GM19467 (cell line): ENCODE results near the gene HIPK2.
"Not testable (repeated sequence)": the region's sequence is repeated elsewhere in the genome, so short reads cannot be mapped to it uniquely, and the experiment has no call there.

Experiments used
- ATAC-seq: cut with Tn5 transposase; IDR thresholded peaks from one replicate; pipeline ENCODE4 v1.9.1; 2021; ENCODE audit warnings: mild to moderate bottlenecking, moderate library complexity; ENCODE audit not compliant: unreplicated experiment

Gene HIPK2

DNA sequence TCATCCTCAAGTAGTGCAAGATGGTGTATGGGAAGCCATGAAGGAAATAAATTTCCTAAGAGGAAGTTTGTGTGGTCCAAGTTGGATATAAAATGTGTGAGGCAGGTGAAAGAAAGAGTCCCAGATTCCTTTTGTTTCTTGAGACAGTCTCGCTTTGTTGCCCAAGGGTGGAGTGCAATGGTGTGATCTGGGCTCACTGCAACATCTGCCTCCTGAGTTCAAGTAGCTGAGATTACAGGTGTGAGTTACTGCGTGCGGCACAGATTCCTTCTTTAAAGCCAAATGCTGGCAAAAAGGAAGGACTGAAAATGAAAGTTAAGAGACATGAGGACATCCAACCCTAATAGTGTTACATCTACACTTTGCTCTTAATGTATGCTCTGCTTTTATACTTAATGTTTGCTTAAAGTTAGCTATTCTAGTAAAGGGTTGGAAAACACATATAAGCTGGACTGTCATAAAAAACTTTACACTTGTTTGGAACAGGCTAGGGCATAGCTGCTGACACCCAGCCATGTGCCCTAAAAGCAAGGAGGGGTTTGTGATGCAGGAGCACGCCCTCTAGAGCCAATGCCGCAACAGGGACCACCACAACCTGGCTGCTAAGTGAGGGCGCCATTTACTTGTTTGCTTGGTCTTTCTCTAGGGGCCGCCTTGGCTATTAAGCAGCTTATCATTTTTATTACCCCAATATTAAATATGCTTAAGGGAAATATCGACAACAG is 219.8 kb downstream of the HIPK2 start:
- no peak for ATAC-seq

DNA sequence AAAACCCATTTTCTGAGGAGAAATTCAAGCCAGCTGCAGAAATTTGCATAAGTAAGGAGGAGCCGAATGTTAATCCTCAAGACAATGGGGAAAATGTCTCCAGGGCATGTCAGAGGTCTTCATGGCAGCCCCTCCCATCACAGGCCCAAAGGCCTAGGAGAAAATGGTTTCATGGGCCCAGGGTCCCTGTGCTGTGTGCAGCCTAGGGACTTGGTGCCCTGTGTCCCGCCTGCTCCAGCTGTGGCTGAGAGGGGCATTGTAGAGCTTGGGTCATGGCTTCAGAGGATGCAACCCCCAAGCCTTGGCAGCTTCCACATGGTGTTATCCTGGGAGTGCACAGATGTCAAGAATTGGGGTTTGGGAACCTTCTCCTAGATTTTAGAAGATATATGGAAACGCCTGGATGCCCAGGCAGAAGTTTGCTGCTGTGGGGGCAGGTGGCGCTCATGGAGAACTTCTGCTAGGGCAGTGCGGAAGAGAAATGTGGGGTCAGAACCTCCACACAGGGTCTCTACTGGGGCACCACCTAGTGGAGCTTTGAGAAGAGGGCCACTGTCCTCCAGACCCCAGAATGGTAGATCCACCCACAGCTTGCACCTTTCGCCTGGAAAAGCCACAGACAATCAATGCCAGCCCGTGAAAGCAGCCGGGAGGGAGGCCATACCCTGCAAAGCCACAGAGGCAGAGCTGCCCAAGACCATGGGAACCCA is 223.7 kb downstream of the HIPK2 start:
- ATAC-seq: not testable (repeated sequence)

DNA sequence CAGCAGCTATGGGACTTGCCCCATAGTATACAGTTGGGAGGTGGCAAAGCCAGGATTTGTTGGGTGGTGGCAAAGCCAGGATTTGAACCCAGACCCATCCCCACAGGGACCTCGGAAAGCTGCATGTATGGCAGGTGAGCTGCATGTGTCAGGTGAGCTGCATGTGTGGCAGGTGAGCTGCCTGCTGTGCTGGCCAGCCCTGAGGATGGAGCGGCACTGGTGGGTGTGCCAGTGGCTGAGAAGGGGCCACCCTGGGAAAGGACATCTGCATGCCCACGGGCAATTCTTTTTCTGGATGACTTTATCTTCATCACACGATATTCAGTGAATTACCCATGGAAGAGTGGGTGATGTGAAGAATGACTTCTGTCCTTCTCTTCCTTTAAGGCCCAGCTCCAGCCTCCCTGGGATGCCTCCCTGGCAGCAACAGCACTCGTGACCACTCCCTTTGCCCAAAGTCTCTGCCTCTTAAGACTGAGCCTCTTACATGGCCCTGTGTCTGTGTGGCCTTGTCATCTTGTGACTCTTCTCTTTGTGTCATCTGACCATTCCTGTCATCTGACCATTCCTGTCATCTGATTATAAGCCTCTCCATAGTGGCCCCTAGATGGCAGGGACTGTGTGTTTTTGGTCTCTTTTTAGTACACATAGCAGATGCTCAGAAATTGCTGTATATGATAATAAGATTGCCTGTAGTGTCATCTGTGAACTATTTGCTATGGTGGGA is 229.3 kb downstream of the HIPK2 start:
- no peak for ATAC-seq

DNA sequence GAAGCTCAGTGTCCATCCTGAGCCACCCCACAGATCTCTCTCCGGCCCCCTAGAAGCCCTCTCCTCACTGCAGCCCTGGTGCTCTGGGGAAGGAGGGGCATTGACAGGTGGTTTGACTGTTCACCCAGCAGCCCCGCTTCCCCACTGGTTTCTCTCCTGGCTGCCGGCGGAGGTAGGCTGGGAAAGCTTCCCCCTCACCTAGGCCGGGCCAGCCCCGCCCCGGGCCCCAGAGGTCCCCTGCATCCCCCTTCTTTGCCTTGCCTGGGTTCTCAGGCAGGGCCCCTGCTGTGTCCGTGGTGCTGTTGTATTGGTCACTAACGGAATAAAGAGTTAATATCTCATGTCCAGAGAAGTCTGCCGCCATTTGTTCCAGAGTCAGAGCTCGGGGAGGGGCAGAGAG is 233.2 kb downstream of the HIPK2 start:
- no peak for ATAC-seq

- ATAC-seq: no peak
Measured at GRCh38 chr7:139543801-139544603, 233.8 kb downstream of the HIPK2 start.

DNA sequence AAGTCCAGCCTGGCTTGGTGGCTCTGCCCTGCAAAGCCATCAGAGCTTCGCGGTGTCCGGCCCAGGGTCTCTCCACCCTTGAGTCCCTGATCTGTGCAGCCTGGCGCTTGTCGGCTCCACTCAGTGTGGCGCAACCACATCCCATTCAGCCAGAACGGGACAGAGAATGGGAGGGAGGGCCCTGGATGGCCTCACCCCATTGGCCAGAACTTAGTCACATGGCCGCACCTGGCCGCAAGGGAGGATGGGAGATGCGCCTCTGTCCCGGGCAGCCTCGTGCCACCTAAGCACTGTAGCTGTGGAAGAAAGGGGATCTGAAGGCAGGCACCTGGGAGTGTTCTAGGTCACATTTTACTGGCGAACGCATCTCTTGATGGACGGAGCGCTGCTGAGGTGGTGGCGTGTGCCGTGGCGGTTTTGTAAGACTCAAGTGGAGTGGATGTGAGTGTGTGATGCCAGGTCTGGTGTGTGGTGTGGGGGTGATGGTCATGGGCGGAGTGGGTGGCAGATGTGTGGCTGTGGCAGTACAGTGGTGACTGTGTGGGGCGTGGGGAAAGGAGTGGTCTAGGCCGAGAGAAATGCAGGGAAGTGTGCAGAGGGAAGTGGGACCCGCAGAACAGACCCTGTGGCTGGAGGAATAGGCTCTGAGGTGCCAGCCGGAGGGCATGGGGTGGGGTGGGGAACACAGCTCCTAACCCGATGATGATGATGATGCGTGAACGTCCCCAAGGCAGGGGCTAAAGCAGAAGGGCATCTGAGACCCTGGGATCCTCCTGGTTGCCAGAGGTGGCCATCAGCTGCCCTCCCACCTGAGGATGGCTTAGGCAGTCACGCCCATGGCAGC is 235.3 kb downstream of the HIPK2 start:
- ATAC-seq: no peak

- no peak for ATAC-seq
Measured at GRCh38 chr7:139541600-139542307, 236.0 kb downstream of the HIPK2 start.

DNA sequence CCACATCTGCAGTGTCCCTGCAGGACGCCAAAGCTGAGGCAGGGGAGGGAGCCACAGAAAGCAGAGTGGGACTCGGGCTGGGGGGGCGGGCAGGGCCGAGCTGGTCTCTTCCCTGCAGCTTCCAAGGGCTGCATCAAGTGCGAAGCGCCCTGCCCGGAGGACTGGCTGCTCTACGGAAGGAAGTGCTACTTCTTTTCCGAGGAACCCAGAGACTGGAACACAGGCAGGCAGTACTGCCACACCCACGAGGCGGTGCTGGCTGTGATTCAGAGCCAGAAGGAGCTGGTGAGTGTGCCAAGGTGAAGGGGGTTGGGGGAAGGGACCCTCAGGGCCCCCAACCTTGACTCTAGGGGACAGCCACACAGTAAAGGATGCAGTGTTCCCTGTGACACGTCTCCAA is 237.6 kb downstream of the HIPK2 start:
- ATAC-seq: no peak

DNA sequence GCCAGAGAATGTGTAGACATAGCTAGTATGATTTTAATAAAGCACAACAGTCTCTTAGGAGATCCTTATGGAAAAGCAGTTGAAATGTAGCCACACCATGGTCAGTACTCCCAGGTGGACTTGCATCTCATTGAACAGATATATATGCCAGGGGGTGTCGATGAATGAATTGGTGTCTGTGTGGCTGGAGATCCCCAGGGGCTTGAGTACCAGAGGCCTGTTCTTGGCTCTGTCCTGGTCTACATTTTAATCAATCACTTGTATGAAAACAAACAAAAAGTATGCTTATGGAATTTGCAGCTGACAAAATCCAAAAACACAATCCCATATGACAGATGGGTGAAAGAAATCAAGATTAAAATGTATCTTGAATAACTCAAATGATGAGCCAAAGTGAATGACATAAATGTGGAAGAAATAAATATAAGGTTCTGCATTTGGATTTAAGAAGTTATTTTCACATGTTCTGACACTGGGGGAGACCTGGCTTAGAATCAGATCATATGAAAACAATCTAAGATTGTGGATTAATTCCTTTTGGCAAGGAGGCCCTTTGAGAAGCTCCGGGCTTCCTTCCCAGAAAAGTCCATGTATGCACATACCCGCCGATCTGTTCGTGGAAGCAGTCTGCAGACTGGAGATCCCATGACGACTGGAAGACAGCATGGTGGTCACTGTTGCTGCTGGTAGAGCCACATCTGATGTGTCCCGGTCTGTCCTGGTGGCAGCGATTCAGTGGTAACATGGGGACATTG is 238.7 kb downstream of the HIPK2 start:
- no peak for ATAC-seq

DNA sequence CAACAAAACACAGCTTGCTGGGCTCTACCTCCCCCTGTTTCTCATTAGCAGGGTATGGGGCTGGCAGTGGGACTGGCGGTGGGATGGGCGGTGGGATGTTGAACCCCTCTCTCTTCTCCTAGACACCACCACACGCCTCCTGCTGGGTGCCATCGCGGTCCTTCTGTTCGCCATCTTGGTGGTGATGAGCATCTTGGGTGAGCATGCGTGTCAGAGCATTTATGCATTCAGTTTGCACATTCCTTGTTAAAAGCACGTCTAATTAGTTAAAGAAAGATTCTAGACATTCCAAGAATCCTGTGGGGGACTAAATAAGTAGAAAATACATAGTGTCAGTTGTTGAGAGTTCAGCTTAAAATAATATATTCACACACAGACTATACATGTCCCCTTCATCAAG is 241.6 kb downstream of the HIPK2 start:
- no peak for ATAC-seq

- no peak for ATAC-seq
Measured at GRCh38 chr7:139534966-139535651, 242.7 kb downstream of the HIPK2 start.

- no peak for ATAC-seq
Measured at GRCh38 chr7:139534096-139534495, 243.7 kb downstream of the HIPK2 start.

GRCh38 chr7:139532636-139533155 is 245.1 kb downstream of the HIPK2 start:
- no peak for ATAC-seq

DNA sequence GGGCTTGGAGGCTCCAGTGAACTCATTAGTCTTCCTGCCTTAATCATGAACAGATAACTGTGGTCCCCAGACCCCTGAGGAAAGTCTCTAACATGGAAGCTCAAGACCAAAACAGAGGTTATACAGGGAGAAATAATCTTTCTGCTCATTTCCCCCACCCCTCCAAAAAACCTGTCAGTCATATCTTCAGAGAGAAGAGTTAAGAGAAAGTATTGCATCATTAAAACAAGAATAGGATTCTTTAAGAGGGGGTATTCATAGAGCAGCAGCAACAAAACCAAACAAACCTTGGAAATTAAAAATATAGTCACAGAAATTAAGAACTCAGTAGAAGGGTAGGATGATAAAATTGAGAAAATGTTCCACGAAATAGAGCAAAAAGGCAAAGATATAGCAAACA is 246.7 kb downstream of the HIPK2 start:
- ATAC-seq: no peak

DNA sequence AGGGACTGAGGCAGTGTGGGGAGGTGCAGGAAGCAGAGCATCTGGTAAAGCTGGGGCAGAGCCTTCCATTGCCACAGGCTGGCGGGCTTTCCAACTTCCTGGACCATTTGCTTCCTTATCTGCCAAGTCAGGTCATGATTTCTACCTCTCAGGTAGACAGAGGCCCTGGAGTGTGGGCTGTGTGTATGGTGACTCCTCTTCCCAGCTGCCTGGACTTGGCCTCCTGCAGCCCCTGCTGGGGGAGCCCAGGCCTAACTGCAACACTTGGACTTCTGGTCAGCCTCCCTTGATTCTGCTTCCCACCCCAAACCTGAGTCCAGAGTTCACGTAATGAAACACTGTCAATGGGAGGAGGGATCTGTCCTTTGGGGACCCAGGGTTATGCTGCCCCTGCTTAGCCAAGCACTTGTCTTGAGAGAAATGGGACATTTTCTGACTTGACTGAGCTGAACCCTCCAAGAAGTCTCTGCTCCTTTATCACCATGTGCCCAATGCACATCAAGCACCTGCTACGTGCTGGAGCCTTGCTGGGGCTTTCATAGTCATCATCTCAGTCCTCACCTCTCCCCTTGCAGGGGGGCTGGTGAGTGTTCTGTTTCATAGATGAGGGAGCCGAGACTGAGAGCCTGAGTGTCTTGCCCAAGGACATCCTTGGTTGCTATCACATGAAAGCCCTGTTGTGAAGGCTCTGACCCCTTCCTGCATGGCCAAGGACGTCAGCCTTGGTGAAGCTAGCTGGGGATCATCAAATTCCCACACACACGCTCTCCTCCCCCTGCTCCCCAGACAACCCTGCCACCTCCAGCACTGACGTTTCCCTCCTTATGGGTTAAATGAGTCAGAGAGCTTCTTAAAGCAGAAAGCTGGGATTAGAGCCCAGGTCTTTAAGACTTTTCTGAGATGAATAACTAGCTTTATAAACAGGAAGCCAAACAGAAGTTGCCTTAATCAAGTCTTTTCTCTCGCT is 250.9 kb downstream of the HIPK2 start:
- ATAC-seq: no peak

DNA sequence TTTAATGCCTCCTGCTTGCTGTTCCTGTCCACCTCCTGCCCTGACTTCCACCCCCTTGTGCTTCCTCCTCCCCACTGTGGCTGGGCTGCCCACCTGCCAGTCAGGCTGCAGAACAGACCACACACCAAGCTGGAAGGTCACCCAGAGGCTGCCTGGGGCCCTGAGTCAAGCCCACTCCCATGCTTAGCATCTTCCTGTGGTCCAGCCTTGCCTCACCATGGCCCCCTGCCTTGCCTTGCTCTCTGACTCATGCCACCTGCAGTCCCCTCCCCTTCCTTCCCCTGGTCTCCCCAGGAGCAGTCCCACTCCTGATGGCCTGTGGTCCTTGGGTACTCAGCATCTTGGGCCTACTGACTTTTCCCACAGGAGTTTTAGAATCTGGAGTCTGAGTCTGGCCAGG is 252.0 kb downstream of the HIPK2 start:
- ATAC-seq: no peak

DNA sequence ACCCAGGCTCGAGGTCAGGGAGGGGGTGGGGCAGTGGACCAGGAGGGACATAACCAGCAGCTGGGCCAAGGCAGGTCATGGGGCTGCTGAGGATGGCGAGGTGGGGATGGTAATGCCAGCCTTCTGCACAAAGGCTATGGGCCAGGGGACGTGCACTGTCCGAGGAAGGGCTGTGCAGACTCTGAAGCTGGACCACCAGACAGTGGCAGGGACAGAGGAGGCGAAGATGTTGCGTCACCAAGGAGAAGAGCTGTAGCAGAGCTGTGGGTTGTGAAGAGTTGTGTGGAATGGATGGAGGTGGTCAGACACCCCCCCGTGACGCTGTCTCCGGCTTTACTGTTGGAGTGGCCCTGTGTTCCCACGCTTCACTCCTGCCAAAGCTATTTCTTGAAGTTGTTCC is 252.6 kb downstream of the HIPK2 start:
- no peak for ATAC-seq
